GM20000 (cell line): Measurements from ENCODE around the gene CMSS1.

Experiments used
- DNase-seq: peaks from one replicate; pipeline ENCODE4 v3.0.0; 2012; ENCODE audit warnings: low spot score
- TF ChIP-seq, protein P1 (sequence below): IDR thresholded peaks from 2 replicates; pipeline ENCODE4 v1.5.1; 2012; ENCODE audit warnings: mild to moderate bottlenecking, control low read depth; ENCODE audit errors: extremely low read depth, missing control alignments

The CMSS1 gene

DNA sequence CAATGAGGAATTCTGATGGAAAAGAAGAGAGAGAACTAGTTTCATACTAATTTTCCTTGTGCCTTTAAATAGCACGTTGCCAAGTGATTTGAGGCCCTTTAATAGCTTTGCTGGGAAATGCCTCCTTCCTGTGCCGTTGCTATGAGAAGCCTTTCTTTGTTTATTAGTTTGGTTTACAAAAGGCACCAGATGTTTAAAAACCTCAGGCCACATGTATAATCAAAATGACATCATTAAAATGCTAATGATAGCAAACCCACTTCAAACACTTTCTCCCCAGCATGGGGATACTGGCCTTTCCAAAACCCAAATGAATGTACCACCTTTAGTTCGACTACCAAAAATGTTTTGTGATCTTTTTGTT lies 393.1 kb downstream of the CMSS1 start:
- TF ChIP-seq, protein P1, sequence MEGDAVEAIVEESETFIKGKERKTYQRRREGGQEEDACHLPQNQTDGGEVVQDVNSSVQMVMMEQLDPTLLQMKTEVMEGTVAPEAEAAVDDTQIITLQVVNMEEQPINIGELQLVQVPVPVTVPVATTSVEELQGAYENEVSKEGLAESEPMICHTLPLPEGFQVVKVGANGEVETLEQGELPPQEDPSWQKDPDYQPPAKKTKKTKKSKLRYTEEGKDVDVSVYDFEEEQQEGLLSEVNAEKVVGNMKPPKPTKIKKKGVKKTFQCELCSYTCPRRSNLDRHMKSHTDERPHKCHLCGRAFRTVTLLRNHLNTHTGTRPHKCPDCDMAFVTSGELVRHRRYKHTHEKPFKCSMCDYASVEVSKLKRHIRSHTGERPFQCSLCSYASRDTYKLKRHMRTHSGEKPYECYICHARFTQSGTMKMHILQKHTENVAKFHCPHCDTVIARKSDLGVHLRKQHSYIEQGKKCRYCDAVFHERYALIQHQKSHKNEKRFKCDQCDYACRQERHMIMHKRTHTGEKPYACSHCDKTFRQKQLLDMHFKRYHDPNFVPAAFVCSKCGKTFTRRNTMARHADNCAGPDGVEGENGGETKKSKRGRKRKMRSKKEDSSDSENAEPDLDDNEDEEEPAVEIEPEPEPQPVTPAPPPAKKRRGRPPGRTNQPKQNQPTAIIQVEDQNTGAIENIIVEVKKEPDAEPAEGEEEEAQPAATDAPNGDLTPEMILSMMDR: no peak
- DNase-seq: peak; percentile 29

DNA sequence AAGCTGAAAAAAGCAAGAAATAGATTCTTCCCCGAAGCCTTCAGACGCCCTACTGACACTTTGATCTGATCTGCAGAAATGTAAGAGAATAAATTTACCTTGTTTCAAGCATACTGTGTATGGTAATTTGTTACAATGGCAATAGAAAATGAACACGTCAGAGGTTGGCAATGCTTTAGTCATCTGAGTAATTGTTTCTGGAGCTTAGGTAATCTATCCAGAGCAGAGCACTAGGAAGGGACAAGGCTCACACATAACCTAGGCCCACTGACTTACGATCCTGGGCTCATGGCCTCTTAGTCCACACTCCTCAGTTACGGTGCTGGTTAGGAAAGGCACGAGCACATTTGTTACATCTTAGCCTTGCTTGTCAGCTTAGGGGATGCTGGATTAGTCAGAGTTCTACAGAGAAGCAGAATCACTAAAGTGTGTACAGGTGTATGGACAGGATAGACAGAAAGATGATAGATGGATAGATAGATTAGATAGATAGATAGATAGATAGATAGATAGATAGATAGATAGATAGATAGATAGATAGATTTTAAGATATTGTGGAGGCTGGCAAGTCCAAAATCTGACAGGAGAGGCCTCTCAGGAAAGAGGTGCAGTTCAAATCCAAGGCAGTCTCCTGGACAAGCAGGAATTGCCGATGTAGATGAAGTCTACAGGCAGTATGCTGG lies 396.4 kb downstream of the CMSS1 start:
- TF ChIP-seq, protein P1: no peak
- DNase-seq: no peak

DNA sequence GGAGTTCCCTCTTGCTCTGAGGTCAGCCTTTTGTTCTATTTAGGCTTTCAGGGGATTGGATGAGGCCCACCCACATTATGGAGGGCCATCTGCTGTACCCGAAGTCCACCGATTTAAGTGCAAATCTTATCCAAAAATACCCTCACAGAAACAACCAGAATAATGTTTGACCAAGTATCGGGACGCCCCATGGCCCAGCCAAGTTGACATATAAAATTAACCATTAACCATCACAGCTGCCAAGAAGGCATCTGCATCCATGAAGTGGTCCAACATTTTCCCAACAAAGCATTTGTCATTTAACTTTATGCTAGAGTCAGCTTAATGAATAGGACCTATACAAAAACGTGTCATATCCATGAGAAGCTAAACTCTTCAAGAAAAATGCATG lies 396.9 kb downstream of the CMSS1 start:
- TF ChIP-seq, protein P1: no peak
- DNase-seq: no peak

DNA sequence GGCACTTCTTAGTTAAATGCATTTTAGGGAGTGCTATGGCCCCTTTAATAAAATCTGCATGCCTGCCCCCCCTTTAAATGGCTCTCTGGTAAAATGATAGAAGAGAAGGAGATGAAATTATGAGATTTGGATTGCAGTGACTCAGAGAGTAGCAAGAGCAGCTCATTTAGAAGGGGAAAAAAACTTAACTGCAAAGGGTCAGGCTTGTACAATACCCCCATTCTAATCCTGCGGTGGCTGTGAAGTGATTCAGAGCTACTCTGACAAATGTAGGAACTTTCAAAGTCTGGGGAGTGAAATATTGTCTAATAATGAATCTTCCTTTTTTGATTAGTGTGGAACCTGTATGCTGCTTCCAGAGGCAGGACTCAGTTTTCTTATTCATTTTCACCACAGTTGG lies 399.1 kb downstream of the CMSS1 start:
- DNase-seq: no peak
- TF ChIP-seq, protein P1: no peak

DNA sequence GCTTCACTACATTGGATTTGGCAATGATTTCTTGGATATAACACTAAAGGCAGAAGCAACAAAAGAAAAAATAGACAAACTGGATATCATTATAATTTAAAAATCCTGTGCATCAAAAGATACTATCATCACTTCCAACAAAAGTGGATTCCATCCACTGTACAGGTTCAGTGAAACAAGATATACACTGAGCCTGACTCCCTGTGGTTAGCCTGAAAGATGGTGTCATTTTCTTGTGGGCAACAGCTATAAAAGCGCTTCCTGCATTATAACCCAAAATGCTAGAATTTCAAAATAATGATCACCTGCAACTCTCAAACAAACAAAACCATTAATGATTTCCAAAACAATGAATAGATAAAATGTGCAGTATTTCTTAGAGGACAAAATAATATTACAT lies 403.5 kb downstream of the CMSS1 start:
- TF ChIP-seq, protein P1: no peak
- DNase-seq: no peak

DNA sequence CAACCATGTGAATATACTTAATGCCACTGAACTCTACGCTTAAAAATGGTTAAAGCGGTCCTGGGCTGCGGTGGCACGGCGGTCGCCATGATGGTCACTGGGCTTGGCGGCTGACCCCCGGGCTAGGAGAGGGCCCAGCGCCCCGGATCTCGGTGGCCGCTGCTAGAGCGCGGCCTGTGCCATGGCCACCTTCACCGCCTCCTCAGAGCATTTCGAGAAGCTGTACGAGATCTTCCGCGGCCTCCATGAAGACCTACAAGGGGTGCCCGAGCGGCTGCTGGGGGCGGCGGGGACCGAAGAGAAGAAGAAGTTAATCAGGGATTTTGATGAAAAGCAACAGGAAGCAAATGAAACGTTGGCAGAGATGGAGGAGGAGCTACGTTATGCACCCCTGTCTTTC lies 407.5 kb downstream of the CMSS1 start:
- TF ChIP-seq, protein P1: no peak
- DNase-seq: no peak

DNA sequence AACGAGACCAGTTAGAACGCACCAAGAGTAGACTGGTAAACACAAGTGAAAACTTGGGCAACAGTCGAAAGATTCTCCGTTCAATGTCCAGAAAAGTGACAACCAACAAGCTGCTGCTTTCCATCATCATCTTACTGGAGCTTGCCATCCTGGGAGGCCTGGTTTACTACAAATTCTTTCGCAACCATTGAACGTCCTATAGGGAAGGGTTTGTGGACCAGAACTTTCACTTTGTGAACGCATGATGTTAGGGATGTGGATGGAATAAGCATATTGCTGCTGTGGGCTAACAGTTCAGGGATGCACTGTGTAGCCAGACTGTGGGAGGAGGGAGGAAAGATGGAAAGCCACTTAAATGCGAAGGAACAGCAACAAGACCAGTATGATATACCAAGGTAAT lies 408.2 kb downstream of the CMSS1 start:
- TF ChIP-seq, protein P1: no peak
- DNase-seq: no peak
